Uterus (tissue), 2 donors: ENCODE measurements around the gene EXOC2.

Experiments used
- POLR2A ChIP-seq, 2 donors: fragments of 450-650 bp; IDR thresholded peaks; one replicate each; pipeline ENCODE4 v1.6.1; 2016; ENCODE audit warnings: antibody characterized with exemption in 2 of 2, mild to moderate bottlenecking in 1 of 2, moderate library complexity in 1 of 2
- TF ChIP-seq, protein P1 (sequence below), 4 experiments: fragments of 200-600 bp in 2 of 4; fragments of 450-650 bp in 2 of 4; sonication (generic) in 2 of 4; IDR thresholded peaks; one replicate each; pipeline ENCODE4 v1.5.1; 2016 to 2019; ENCODE audit warnings: antibody characterized with exemption in 4 of 4, mild to moderate bottlenecking in 2 of 4, moderate library complexity in 1 of 4

GRCh38 chr6:665403-666267 is 27.3 kb downstream of the EXOC2 start:
- TF ChIP-seq, protein P1, sequence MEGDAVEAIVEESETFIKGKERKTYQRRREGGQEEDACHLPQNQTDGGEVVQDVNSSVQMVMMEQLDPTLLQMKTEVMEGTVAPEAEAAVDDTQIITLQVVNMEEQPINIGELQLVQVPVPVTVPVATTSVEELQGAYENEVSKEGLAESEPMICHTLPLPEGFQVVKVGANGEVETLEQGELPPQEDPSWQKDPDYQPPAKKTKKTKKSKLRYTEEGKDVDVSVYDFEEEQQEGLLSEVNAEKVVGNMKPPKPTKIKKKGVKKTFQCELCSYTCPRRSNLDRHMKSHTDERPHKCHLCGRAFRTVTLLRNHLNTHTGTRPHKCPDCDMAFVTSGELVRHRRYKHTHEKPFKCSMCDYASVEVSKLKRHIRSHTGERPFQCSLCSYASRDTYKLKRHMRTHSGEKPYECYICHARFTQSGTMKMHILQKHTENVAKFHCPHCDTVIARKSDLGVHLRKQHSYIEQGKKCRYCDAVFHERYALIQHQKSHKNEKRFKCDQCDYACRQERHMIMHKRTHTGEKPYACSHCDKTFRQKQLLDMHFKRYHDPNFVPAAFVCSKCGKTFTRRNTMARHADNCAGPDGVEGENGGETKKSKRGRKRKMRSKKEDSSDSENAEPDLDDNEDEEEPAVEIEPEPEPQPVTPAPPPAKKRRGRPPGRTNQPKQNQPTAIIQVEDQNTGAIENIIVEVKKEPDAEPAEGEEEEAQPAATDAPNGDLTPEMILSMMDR (IDR thresholded peaks at IDR 0.05), result no peak
- no peak for TF ChIP-seq POLR2A (IDR thresholded peaks at IDR 0.05)
